Smooth muscle cell (in vitro differentiated cells): Measurements from ENCODE around the gene EPN3. TPM values are rescaled to one million over a fixed set of nuclear protein-coding genes. Genes with fewer than 3 reads are reported as not detected.

Source experiments
- DNase-seq: peaks from one replicate; lab custom pipeline; 2025; ENCODE audit not compliant: unreplicated experiment; lab: John Stamatoyannopoulos, UW
- H2AFZ ChIP-seq: fragments of 200-600 bp; sonication (generic); 2 replicates; pipeline ENCODE4 v1.6.0; 2016; ENCODE audit warnings: antibody characterized with exemption, low read depth, mild to moderate bottlenecking
- H3F3A ChIP-seq: fragments of 200-600 bp; sonication (generic); 2 replicates; pipeline ENCODE4 v1.6.0; 2017; ENCODE audit warnings: antibody characterized with exemption, low read depth
- H3K27ac ChIP-seq: fragments of 200-600 bp; sonication (generic); 2 replicates; pipeline ENCODE4 v1.5.1; 2016; ENCODE audit warnings: low read depth, mild to moderate bottlenecking
- H3K27me3 ChIP-seq: fragments of 200-600 bp; sonication (generic); 2 replicates; pipeline ENCODE4 v1.6.1; 2016; ENCODE audit warnings: low read depth, mild to moderate bottlenecking
- H3K36me3 ChIP-seq: fragments of 200-600 bp; sonication (generic); 2 replicates; pipeline ENCODE4 v1.5.1; 2016; ENCODE audit warnings: low read depth
- H3K4me1 ChIP-seq: fragments of 200-600 bp; sonication (generic); 2 replicates; pipeline ENCODE4 v1.5.1; 2016; ENCODE audit warnings: low read depth
- H3K4me2 ChIP-seq: fragments of 200-600 bp; sonication (generic); 2 replicates; pipeline ENCODE4 v1.6.0; 2016; ENCODE audit warnings: mild to moderate bottlenecking
- H3K4me3 ChIP-seq: fragments of 200-600 bp; sonication (generic); 2 replicates; pipeline ENCODE4 v1.5.1; 2016; ENCODE audit warnings: mild to moderate bottlenecking
- H3K79me2 ChIP-seq: fragments of 200-600 bp; sonication (generic); 2 replicates; pipeline ENCODE4 v1.6.0; 2016; ENCODE audit warnings: low read depth, mild to moderate bottlenecking
- H3K9ac ChIP-seq: fragments of 200-600 bp; sonication (generic); 2 replicates; pipeline ENCODE4 v1.6.0; 2016; ENCODE audit warnings: low read depth
- H3K9me3 ChIP-seq: fragments of 200-600 bp; sonication (generic); replicated peaks from 2 replicates; pipeline ENCODE4 v1.5.1; 2016; ENCODE audit warnings: low read depth
- H4K20me1 ChIP-seq: fragments of 200-600 bp; sonication (generic); 2 replicates; pipeline ENCODE4 v1.6.0; 2016; ENCODE audit warnings: low read depth
- WGBS: methylation state at CpG from one replicate; pipeline ENCODE4 v1.1.7; 2016; ENCODE audit warnings: low lambda C conversion rate; 5-methylcytosine and 5-hydroxymethylcytosine counted together
- polyA plus RNA-seq: library from polyadenylated mRNA; unstranded; fragments of >200 nt; fragmentation: Nextera tagmentation; extraction: Ambion mirVana; gene quantifications from 2 replicates; pipeline ENCODE4 v1.2.1, GENCODE V29; 2016
- total RNA-seq: library from RNA; depleted of rRNA; stranded (reverse); fragments of >200 nt; gene quantifications from 2 replicates; pipeline ENCODE4 v1.2.3, GENCODE V29; 2014
- TF ChIP-seq, protein P1 (sequence below): fragments of 200-600 bp; sonication (generic); IDR thresholded peaks from 2 replicates; pipeline ENCODE4 v1.5.1; 2017; ENCODE audit warnings: borderline replicate concordance, mild to moderate bottlenecking, antibody characterized with exemption; ENCODE audit not compliant: insufficient read depth, poor library complexity, severe bottlenecking

EPN3 gene
- total and polyA plus RNA-seq, 2 experiments from 2014 or later: 3.9 to 5.1 TPM

DNA sequence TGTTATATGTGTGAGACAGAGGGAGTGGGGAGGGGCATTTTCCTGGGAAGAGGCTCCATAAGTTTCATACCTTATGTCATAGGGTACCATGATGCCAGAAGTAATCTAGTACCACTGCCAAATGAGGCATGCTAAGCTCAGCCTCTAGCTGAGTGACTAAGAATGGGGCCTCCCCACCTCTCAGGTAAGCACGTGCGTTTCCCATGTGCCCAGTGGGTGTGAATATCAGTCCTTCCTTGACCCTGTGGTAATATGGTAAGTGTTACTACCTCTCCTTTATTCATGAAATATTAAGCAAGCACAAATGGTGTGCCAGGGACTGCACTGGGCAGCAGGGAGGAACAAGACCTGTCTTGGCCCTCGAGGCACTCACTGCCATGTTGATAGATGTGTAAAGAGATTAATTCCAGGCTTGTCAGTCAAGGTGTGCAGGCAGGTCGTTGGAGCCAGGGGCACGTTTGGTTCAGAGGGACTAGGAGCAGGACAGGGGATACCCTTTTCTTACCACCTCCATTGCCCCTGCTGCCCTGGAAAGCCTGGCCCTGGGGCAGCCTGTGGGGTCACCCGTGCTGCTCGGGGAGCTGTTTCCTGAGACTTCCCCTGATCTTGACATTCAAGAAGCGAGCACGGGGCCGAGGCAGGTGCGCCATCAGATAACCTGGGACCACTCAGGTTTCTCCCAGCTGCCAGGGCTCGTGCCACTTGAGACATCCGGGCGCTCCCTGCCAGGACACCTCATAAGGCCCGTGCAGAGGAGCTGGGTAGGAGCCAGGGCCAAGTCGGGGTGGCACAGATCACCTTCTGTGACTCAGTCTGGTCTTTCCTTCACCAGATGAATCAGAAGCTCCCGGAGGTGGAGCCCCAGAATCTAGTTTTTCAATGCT is 45.1 kb upstream of the EPN3 start:
- H3K4me2 ChIP-seq: no peak overlapping the region
- no peaks in the 10 kb centered on the region for H4K20me1 ChIP-seq
- no peak overlapping the region for H2AFZ ChIP-seq
- H3K79me2 ChIP-seq: no peaks in the 10 kb centered on the region
- no peak overlapping the region for H3K27ac ChIP-seq
- no peaks in the 10 kb centered on the region for H3K36me3 ChIP-seq
- DNase-seq: no peak
- no peaks in the 10 kb centered on the region for H3K27me3 ChIP-seq
- no peak overlapping the region for H3K4me3 ChIP-seq
- no peak overlapping the region for H3K9ac ChIP-seq
- TF ChIP-seq, protein P1, sequence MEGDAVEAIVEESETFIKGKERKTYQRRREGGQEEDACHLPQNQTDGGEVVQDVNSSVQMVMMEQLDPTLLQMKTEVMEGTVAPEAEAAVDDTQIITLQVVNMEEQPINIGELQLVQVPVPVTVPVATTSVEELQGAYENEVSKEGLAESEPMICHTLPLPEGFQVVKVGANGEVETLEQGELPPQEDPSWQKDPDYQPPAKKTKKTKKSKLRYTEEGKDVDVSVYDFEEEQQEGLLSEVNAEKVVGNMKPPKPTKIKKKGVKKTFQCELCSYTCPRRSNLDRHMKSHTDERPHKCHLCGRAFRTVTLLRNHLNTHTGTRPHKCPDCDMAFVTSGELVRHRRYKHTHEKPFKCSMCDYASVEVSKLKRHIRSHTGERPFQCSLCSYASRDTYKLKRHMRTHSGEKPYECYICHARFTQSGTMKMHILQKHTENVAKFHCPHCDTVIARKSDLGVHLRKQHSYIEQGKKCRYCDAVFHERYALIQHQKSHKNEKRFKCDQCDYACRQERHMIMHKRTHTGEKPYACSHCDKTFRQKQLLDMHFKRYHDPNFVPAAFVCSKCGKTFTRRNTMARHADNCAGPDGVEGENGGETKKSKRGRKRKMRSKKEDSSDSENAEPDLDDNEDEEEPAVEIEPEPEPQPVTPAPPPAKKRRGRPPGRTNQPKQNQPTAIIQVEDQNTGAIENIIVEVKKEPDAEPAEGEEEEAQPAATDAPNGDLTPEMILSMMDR: no peak
- H3F3A ChIP-seq: no peaks in the 10 kb centered on the region
- H3K9me3 ChIP-seq: no peaks in the 10 kb centered on the region
- H3K4me1 ChIP-seq: no peaks in the 10 kb centered on the region
- WGBS: 90% methylated on average over 17 of the region's 17 CpGs

DNA sequence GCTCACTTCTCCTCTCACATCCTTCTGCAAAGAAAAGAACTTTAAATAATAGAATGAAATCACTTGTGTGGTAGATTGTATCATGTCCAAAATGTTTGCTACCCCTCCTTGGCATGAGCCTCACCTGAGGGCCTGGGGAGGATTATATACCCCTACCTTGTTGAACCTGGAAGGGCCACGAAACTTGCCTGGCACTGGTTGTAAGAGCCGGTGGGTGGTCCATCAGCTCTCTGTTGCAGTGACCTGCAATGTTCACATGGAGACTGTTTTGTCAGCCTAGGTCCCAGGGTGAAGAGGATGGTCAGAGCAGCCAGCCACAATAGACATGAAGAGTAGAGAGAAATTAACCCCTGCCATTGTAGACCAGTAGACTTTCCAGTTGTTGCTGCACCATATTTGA is 43.7 kb upstream of the EPN3 start:
- TF ChIP-seq, protein P1: no peak
- Histone ChIP-seq H3K9ac (no peak overlapping the region), H3K27me3 (no peaks in the 10 kb centered on the region), H3K36me3 (no peaks in the 10 kb centered on the region), H3K79me2 (no peaks in the 10 kb centered on the region), H3K4me2 (no peak overlapping the region), H3K4me3 (no peak overlapping the region), H3K27ac (no peak overlapping the region), H3K4me1 (no peaks in the 10 kb centered on the region), H3F3A (no peaks in the 10 kb centered on the region), H4K20me1 (no peaks in the 10 kb centered on the region), H2AFZ (no peak overlapping the region), H3K9me3 (no peaks in the 10 kb centered on the region)
- WGBS: 100% methylated on average over 2 of the region's 2 CpGs
- DNase-seq: no peak

- Histone ChIP-seq H2AFZ (no peak overlapping the region), H4K20me1 (no peaks in the 10 kb centered on the region), H3F3A (no peaks in the 10 kb centered on the region), H3K9ac (no peak overlapping the region), H3K4me1 (no peaks in the 10 kb centered on the region), H3K4me3 (no peak overlapping the region), H3K36me3 (no peaks in the 10 kb centered on the region), H3K79me2 (no peaks in the 10 kb centered on the region), H3K27ac (no peak overlapping the region), H3K9me3 (no peaks in the 10 kb centered on the region), H3K4me2 (no peak overlapping the region), H3K27me3 (no peaks in the 10 kb centered on the region)
- TF ChIP-seq, protein P1: no peak
- DNase-seq: no peak
- WGBS: 79% methylated on average over 1 of the region's 1 CpG
These were observed 41.0 kb upstream of the EPN3 start for GRCh38 chr17:50491505-50491904.

GRCh38 chr17:50492214-50492613 is 40.3 kb upstream of the EPN3 start:
- no peaks in the 10 kb centered on the region for H3K79me2 ChIP-seq
- H3K27ac ChIP-seq: no peak overlapping the region
- no peaks in the 10 kb centered on the region for H3K36me3 ChIP-seq
- no peaks in the 10 kb centered on the region for H3K4me1 ChIP-seq
- WGBS: 96% methylated on average over 8 of the region's 8 CpGs
- no peak overlapping the region for H3K9ac ChIP-seq
- no peaks in the 10 kb centered on the region for H3F3A ChIP-seq
- no peaks in the 10 kb centered on the region for H3K27me3 ChIP-seq
- no peaks in the 10 kb centered on the region for H3K9me3 ChIP-seq
- no peak overlapping the region for H2AFZ ChIP-seq
- no peak for DNase-seq
- no peaks in the 10 kb centered on the region for H4K20me1 ChIP-seq
- no peak overlapping the region for H3K4me3 ChIP-seq
- H3K4me2 ChIP-seq: no peak overlapping the region
- TF ChIP-seq, protein P1: no peak
